Myocyte (in vitro differentiated cells): ENCODE results near the gene PIM2. TPM values are rescaled to one million over a fixed set of nuclear protein-coding genes. Genes with fewer than 3 reads are reported as not detected.

Experiments
- DNase-seq: peaks from one replicate; pipeline ENCODE4 v3.0.0-alpha.2; 2012; ENCODE audit warnings: low read depth
- polyA plus RNA-seq: library from polyadenylated mRNA; unstranded; fragments of >200 nt; gene quantifications from one replicate; pipeline ENCODE4 v1.2.1, GENCODE V29; 2012; ENCODE audit warnings: missing spikeins
- total RNA-seq: library from RNA; depleted of rRNA; stranded (reverse); fragments of >200 nt; gene quantifications from 2 replicates; pipeline ENCODE4 v1.2.3, GENCODE V29; 2014

Gene PIM2
- 4.6 and 6.2 TPM in 2 replicates for total RNA-seq
- 5.3 TPM for polyA plus RNA-seq

DNA sequence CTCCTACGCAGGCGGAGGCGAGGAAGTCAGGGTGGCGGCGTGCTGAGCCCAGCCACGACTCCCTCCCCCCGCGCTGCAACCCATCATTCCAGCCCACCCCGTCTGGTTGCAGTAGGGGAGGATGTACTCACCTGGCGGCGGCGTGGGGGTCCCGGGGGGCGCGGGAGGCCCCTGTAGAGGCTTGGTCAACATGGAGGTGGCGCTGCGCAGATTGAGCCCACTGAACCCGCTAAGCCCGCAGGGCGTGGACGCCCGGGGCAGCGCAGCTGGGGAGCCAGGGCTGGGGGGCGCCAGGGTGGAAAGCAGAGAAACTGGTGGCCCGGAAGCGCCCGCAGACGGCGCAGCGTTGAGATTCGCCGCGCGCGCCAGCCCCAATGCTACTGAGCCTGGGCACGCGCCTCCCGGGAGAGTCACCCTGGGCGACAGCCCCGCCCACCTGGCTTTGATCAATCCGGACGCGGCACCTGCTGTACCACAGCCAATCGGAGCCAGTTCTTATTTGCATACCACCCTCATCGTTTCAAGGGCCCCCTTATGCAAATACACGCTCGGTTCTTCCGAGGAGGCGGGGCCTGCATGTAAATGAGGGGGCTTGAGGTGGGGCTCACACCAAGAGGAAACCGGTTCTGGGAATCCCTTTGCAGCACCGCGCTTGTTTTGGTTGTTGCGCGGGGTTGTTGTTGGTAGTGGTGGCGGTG is at the start of gene PIM2:
Gene PIM2, minus strand, starts transcription at position 382 of the 698 bp plus-strand sequence. Its CDS starts 190 bp downstream, at position 192.
- peak; percentile 83 for DNase-seq

GRCh38 chrX:48968377-48968776 is 49.6 kb upstream of the PIM2 start:
- DNase-seq = no peak

GRCh38 chrX:48966796-48967579 is 48.2 kb upstream of the PIM2 start:
- DNase-seq = peak; percentile 28

GRCh38 chrX:48965959-48966358 is 47.1 kb upstream of the PIM2 start:
- DNase-seq = no peak

GRCh38 chrX:48961585-48962091 is 42.8 kb upstream of the PIM2 start:
- DNase-seq = no peak

- DNase-seq = no peak
Measured at GRCh38 chrX:48960291-48960690, 41.5 kb upstream of the PIM2 start.

- peak; percentile 71 for DNase-seq
Measured at GRCh38 chrX:48958635-48959094, 39.8 kb upstream of the PIM2 start.

GRCh38 chrX:48957827-48958634 is 39.2 kb upstream of the PIM2 start:
- peak; percentile 97 for DNase-seq

DNA sequence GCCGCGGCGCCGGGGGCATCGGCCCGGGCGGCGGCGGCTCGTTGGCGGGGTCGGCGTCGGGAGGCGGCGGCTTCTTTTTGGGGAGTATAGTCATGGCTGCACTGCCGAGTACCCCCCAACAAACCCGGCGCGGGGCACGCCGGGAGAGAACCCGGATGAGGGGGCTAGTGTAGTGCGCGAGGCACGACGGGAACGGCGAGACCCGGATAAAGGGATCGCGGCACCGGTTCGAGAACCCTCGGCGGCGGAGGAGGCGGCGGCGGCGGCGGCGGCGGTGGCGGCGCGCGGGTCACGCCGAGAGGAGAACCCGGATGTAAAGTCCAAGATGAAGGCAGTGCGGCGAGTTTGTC is 38.6 kb upstream of the PIM2 start, which contains the start of gene OTUD5:
Gene OTUD5, minus strand, starts transcription at position 131 of the 350 bp plus-strand sequence. Its CDS starts 37 bp downstream, at position 94.
- peak; percentile 74 for DNase-seq

GRCh38 chrX:48956728-48957414 is 38.0 kb upstream of the PIM2 start:
- DNase-seq = no peak

DNA sequence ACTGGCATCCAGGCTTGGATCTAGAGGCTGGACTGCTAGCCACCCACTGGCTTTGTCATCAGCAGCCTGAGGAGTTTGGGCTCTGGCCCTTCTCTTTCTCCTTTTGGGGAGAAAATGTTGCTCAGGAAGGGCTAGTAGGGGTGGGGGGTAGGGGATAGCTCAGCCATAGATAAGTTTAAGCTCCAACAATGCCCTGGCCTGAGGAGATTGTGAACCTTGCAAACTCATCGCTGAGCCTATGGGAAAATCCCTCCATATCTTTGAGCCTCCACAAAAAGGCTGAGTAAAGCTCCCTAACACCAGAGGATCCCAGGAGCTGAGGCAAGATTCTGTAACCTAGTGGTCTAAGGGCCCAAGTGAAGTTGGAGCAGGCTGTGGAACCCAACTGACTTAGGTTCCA is 29.8 kb upstream of the PIM2 start:
- DNase-seq = no peak

- peak; percentile 46 for DNase-seq
Measured at GRCh38 chrX:48945517-48946348, 26.9 kb upstream of the PIM2 start.

- no peak for DNase-seq
Measured at GRCh38 chrX:48942895-48943294, 24.1 kb upstream of the PIM2 start.

GRCh38 chrX:48940404-48940955 is 21.7 kb upstream of the PIM2 start:
- DNase-seq = peak; percentile 34

DNA sequence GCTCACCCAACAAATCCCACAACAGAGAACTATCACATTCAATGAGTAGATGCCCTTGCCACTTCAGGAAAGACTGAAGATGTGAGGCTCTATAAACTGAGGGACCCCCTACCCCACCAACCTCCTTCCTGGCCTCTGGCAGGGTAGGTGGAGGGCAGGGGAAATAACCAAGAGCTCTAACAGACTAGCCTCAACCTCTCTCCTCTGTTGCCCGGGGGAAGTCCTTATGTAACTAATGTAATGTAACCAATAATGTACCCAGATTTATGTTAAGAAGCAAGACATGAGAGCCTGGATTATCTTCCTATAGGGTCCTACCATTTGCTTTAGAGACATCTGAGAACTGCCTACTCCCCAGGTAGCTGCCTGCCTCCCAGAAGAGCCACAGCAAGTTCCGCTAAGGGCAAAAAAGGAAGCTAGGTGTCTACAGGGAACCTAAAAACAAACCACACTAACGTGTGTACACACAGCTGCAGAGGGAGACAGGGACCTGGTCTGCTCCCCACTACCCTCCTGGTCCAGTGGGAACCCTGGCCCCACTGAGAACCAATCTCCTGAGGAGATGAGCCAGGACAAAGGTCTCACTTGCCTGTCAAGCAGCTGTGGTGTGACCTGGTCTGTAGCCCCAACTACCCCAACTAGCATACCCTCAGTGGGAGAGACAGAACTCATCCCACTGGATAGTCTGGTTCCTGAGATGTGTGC is 20.9 kb upstream of the PIM2 start:
- no peak for DNase-seq

DNA sequence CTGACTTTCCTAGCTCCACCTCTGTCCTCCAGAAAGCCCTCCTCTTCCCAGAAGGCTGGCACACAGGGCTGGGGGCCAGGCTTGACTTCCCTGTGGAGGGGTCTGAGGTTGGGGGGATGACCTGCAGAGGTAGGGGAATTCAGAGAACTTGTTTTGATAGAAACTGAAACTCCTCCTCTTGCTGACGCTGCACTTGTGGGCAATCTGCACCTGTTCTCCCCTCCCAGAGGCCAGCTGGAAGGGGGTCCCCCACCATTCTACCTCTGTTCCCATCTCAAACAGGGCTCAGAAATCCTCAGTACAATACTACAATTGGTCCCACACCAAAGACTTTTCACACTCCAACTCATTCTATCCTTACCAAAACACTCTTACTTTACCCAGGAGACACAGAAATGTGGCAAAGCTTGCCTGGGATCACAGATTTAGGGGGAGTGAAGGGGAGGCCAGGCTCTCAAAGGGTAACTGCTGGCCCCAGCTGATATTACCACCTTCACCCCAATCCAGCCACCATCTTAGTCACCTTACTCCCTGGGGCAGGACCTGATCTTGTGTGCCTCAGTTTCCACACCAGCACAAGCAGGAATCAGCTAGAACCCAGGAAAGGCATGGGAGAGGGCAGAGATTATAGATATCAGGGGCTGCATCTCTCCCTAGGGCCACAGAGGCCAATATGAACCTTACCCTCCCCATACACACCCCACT is 20.0 kb upstream of the PIM2 start:
- DNase-seq = peak; percentile 25

DNA sequence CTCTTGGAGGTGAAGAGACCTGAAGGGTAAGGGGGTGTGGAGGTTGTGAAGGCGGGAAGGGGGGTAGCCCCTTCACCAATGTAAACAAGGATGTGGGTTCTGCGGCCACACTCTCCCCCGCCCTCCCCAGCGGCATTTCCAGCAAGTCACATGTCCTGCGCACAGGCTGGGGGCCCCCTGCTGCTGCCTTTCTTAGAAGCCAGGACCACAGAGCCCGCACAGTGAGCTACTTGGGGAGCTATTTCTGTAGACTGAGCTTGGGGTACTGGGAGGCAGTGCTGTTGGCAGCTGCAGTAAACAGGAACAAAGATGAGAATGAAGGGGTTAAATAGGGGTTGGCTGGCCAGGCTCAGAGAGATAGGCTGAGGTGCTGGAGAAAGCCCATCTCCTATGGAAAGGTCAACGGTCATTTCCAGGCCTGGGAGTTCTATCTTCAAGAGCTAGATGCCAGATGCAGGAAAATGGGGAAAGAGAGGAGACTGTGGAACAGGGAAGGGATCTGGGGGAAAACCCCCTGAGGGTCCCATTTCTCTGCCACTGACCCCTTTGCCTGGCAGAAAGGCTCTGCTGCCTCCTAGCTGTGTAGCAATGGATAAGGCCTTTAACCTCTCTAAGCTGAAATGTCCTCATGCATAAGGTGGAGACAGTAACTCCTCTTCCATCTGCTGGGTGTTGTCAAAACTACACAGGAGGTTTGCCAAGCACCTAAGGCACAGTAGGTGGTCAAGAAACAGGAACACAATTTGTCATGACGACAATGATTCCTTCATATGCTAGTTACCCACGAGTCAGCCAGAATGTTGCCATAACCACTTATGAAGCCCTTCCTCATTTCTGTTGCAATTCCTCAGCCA is 18.5 kb upstream of the PIM2 start:
- DNase-seq = peak; percentile 13
